AG10803 (cell line): ENCODE results near the gene LCAT.
A peak's percentile ranks its signal among the peaks of the same experiment; 100 is the strongest.

Experiments
- DNase-seq: peaks from one replicate; pipeline ENCODE4 v3.0.0; 2010; ENCODE audit warnings: low read depth
- H3K4me3 ChIP-seq: 2 replicates; pipeline ENCODE4 v1.5.1; 2011; ENCODE audit warnings: mild to moderate bottlenecking, low read length, control low read depth
- TF ChIP-seq, protein P1 (sequence below): conservative IDR thresholded peaks from 2 replicates; pipeline ENCODE4 v1.5.1; 2011; ENCODE audit warnings: mild to moderate bottlenecking, low read length, control low read depth, inconsistent platforms

The LCAT gene

GRCh38 chr16:67928561-67929364, 15.2 kb downstream of the LCAT start:
- peak; percentile 49 for DNase-seq
- no peak overlapping the region for H3K4me3 ChIP-seq
- TF ChIP-seq, protein P1, sequence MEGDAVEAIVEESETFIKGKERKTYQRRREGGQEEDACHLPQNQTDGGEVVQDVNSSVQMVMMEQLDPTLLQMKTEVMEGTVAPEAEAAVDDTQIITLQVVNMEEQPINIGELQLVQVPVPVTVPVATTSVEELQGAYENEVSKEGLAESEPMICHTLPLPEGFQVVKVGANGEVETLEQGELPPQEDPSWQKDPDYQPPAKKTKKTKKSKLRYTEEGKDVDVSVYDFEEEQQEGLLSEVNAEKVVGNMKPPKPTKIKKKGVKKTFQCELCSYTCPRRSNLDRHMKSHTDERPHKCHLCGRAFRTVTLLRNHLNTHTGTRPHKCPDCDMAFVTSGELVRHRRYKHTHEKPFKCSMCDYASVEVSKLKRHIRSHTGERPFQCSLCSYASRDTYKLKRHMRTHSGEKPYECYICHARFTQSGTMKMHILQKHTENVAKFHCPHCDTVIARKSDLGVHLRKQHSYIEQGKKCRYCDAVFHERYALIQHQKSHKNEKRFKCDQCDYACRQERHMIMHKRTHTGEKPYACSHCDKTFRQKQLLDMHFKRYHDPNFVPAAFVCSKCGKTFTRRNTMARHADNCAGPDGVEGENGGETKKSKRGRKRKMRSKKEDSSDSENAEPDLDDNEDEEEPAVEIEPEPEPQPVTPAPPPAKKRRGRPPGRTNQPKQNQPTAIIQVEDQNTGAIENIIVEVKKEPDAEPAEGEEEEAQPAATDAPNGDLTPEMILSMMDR = peak; percentile 86

DNA sequence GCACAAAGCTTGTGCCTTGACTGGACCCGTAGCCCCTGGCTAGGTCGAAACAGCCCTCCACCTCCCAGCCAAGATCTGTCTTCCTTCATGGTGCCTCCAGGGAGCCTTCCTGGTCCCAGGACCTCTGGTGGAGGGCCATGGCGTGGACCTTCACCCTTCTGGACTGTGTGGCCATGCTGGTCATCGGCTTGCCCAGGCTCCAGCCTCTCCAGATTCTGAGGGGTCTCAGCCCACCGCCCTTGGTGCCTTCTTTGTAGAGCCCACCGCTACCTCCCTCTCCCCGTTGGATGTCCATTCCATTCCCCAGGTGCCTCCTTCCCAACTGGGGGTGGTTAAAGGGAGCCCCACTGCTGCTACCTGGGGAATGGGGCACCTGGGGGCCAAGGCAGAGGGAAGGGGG, 15.8 kb downstream of the LCAT start:
- no peak for DNase-seq
- no peak overlapping the region for H3K4me3 ChIP-seq
- TF ChIP-seq, protein P1 = no peak

- DNase-seq = no peak
- no peak overlapping the region for H3K4me3 ChIP-seq
- TF ChIP-seq, protein P1 = no peak
Observed at GRCh38 chr16:67927131-67927941, 16.6 kb downstream of the LCAT start.

- TF ChIP-seq, protein P1 = no peak
- no peak for DNase-seq
- no peak overlapping the region for H3K4me3 ChIP-seq
Observed at GRCh38 chr16:67926181-67926750, 17.7 kb downstream of the LCAT start.

- DNase-seq = no peak
- TF ChIP-seq, protein P1 = no peak
- no peak overlapping the region for H3K4me3 ChIP-seq
Observed at GRCh38 chr16:67924140-67924906, 19.6 kb downstream of the LCAT start.

DNA sequence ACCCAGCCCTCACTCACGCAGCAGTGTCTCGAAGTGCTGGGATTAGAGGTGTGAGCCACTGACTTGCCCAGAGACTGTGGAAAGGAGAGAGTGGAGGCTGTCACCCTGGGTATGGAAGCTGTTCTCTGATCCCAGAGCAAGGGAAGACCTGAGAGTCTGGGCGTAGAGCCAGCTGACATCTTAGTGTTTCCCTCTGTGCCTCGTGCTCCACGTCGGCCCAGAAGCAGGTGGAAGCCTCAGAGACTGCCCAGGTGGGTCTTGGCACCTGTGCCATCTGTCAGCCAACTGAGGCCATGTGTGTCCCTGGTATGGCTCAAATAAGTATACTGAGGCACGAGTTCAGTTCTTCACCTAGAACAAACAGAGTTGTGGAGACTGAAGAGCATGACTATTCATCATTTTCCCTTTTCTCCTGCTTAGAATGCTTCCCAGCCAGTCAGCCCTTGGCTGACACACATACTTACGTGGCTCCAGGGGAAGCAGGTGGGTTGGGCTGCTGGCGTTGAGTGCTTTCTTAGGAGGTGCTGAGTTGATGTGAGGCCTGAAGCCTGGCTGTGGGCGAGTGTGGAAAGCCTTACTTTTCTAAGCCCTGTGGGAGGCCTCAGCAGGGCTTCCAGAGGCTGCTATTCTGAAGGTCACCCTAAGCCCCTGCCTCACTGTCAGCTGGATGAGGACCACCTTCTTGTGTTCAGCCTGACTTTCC, 20.4 kb downstream of the LCAT start:
- H3K4me3 ChIP-seq = no peak overlapping the region
- TF ChIP-seq, protein P1 = no peak
- no peak for DNase-seq
